T-helper 9 cell (primary cell): ENCODE measurements around the gene VEGFD.
"Not testable (repeated sequence)": the region's sequence is repeated elsewhere in the genome, so short reads cannot be mapped to it uniquely, and the experiment has no call there.

Source experiments
- DNase-seq: peaks from one replicate; pipeline ENCODE4 v3.0.0-alpha.2; 2020

VEGFD gene

DNA sequence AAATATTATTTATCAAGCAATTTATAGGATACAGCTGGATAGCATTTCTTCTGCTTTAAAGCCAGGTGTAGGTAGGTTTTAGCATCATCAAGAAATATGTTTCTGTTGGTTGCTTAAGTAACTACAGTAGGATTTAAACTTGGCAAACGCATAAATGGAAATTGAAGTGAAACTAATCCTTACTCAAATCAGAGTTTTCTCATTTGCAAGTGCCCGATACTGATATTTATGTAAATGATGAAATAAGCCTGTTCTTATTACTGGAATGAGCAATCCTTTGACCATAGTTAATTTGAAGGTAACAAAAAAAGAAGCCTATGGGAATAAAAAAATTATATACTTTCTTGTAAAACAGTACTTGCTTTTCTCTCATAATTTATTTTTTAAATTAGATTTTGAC lies 25.7 kb downstream of the VEGFD start:
- no peak for DNase-seq

DNA sequence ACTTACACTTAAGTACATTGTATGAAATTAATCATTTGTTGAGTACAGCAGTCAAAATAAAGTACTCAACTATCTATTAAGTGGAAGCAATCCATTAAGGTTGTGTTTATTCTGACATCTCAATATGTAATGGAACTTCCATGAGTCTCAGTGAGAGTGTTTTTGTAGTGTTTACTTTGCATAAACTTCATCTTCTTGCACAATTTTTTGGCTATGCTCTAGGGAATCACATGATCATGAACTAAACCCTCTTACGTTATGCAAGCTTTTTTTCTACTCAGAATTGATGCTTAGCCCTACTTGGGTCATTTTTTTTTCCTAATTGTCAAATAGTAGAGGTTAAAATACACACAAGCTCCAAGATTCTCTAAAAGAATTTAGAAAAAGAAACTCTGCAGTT lies 27.8 kb downstream of the VEGFD start:
- DNase-seq: no peak

DNA sequence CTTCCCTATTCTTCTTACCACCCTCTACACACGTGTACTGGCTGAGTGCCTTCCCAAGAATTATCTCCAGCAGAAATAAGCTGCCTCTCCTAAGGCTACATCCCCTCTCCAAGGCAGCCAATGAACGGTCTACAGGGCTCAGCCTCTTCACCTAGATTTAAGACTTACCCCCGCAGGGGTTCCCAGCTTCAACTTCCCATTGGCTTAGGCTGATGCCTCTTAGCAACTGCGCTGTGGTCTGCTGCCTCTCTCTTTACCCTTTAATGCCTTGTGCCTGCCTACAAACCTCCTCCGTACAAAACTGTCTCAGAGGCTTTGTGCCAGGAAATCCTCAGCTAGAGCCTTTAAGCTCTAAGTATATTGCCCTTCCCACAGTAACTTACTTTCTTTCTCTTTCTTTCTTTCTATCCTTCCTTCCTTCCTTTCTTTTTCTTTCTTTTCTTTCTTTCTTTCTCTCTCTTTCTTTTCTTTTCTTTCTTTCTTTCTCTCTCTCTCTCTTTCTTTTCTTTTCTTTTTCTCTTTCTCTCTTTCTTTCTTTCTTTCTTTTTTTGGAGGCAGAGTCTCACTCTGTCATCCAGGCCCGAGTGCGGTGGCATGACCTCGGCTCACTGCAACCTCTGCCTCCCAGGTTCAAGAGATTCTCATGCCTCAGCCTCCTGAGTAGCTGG lies 33.8 kb downstream of the VEGFD start:
- DNase-seq: no peak

DNA sequence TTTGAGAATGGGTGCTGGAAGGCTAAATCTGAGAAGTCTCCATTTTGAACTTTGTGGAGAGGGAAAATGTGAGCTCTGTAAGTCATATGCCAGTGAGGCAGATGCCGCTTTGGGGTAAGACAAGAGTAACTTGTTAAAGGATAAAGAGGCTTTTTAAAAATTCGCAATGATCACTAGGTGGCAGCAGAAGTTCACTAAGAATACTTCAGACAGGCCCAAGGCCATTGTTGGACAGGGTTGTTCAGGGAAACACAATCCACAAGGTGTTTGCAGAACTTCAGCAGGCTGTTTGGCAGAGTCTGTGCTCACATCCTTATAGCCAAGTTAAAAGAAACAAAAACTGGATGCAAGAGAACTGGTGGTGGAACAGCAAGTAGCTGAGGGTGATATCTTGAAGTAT lies 35.2 kb downstream of the VEGFD start:
- DNase-seq: no peak

DNA sequence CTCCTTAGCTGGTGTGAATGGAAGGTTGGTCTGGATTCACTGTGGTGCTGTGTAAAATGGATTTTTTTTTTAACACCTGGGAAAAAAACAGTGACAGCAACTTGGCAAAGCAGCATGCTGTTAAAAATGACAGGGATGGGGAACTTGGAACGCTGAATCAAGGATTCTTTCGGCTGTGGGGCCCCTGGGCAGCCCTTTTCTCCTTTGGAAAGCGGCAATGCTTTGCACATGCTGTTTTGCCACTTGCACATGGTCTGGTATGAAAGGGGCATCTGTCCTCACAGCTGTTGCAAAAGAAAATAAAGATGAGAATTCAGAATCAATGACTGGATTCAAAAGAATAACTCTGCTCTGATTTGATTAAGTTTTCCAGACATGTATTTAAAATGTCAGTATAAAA lies 38.2 kb downstream of the VEGFD start:
- no peak for DNase-seq

DNA sequence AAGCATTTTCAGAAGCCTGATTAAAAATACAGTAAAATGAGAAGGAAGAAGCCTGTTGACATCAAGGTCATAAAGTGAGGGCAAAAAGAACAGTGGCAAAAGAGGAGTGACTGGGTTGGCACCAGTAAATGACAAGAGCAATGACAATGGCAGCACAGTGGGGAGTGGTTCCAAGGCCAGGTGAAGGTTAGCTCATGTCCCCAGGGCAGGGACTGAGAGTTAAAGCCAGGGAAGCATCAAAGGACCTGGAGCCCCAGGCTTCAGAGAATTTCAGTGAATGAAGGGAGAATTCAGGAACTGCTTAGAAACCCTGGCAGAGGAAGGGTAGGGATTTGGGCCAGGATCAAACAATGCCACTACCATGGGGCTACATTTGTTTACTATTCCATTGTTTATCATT lies 40.1 kb downstream of the VEGFD start:
- no peak for DNase-seq

DNA sequence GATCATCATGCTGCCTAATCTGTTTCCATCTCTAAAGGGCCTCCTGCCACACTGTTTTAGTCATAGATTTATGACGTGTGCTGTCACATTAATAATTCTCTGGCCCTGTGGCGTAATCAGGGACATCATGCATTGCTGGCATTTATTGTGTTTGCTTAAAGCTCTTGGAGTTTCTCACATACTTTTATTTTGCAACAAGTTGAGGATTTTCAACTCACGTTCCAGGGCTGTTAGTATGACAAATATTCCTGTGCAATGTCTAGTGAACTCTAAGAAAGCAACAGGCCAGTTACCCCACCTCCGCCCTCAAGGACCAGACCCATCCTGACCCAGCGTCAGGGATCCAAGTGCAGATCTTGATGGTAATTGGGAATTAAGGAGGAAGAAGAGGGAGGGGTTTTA lies 41.1 kb downstream of the VEGFD start:
- DNase-seq: no peak

DNA sequence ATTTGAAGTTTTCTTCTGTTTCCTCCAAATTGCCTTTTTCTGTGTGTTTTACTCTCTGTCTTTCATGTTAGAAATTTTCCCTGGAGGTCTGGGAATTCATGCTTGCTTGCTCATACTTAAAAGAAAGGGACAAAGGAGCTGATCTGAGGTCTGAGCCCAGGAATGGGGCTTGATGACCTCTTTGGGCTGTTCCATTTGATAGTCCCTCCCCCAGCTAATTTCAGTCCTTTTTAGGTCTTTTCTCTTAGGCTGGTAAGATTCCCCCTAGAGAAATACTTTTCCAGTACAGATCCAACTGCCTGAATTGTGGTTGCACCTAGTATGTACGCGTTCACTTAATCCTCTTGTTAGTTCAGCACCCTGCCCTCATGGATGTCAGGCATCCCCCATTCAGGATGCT lies 43.3 kb downstream of the VEGFD start:
- no peak for DNase-seq

DNA sequence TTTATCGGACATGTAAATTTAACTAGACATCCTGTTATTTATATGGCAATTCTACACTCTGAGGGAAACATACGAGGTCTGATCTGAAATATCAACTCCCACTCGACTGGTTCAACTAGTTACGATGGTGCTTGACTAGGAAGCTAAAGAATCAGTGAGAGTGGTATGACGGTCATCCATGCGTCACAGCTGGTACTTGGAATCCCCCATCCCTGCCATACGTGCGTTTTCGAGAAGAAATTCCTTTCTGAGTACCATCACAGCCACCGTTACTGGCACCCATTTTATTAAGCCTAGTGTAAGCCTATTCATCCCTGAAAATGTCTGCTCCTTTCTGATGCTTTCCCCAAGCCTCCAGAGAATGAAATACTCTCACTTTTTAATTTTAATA lies 48.2 kb downstream of the VEGFD start:
- peak; percentile 31 for DNase-seq

DNA sequence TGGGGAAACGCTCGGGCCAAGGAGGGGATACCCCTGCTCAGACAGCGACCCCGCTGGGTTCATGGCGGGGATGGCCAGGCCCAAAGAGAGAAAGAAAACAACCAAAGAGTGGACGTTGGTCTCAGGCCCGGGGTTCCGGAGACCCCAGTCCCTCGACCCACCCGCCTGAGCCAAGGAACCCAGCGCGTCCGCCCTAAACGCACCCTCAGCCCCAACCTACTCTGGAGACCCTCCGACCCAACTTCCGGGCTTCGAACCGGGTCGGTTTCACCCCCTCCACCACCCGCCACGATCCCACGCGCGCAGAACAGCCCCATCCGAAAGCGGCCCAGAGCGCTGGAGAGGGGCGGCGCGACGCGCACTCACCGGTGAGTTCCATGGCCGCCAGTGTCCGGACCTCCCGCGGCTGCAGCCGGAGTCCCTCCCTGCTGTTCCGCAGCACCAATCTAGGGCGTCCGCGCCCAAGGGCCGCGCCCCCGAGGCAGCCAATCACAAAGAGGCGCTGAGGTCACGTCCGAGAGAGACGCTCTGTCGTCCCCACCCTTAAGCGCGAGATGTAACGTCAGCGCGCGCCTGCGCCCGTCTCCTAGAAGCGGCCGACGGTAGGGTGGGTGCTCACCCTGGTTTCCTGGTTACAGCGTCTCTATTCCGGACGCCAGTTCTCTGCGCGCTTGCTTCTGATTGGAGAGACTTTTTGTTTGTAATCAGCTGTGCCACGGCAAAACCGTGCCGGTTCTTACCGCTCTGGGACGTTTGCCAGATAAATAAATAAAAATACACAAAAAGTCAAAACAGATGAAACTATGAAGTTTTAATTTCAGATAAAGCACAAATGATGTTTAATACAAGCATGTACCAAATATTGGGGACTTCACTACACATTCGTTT lies 48.8 kb downstream of the VEGFD start, which contains the start of gene PIGA:
Gene PIGA (minus strand): TSS at position 389 of the 888 bp plus-strand sequence. CDS start 3,593 bp downstream, outside the sequence.
- DNase-seq: peak; percentile 81

DNA sequence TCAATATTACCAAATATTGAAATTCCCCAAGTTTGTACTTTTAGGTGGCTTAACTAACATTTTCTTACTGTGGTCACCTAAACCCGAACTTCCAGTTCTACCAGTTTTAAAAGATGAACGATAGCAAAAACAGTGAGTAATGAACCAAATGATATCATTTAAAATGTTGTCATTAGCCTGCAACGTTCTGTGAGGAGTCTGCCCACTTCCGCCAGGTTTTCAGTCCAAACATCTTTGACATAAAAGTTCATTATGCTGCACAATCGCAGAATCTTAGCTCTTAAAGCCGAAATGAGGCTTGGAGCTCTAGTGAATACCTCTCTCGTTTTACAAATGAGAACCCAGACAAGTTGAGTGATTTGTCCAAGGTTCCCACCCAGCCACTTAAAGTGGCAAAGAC lies 49.7 kb downstream of the VEGFD start:
- no peak for DNase-seq

DNA sequence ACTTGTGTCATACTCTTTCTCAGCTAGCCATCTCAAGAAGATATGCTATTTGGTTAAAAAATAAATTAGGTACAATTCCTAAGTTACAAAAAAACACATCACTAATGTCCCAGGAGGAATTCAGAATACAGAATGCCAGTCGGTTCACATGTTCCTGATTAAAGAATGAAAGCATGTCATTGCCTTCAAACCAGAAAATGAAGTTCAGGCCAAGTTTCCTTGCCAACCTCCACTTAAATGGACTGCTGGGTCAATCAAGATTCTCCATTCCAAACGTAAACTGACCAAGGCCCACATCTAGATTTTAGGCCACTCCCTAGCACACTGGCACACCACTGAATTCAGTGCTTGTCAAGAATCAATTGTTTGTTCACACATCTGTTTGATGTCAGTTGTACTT lies 55.4 kb downstream of the VEGFD start:
- DNase-seq: no peak

DNA sequence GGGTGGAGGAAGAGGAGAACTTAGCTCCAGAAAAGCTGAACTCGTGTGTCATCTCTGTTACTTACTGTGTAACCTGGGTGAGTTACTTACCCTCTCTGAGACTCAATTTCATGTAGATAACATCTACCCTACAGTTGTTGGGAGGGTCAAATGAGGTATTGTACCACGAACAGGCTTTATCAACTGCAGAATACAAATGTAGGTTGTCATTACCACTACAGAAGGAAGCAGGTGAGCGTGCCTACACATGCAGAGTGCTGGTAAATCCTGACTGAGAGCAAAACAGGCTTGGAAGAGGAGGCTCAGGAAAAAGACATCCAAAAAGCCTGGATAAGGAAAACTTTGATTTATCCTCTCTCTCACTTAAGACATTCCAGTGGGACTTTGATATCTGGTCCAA lies 56.1 kb downstream of the VEGFD start:
- DNase-seq: no peak

DNA sequence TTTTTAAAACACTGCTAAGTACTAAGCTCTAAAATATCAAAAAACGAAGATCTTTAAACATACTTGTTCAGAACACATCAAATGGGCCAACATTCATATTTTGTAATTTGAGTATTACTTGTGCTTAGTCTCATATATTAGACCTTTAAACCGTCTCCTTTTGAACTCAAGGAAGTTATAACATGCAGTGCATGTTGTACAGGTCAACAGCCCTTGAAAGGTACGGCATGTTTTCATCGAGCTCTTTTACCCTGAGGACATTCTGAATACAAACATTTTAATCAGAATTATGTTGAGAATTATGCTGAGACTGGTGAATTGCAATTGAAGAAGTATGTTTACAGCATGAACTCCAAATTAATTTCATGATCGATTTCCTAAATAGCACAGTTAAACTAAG lies 61.7 kb downstream of the VEGFD start:
- no peak for DNase-seq

DNA sequence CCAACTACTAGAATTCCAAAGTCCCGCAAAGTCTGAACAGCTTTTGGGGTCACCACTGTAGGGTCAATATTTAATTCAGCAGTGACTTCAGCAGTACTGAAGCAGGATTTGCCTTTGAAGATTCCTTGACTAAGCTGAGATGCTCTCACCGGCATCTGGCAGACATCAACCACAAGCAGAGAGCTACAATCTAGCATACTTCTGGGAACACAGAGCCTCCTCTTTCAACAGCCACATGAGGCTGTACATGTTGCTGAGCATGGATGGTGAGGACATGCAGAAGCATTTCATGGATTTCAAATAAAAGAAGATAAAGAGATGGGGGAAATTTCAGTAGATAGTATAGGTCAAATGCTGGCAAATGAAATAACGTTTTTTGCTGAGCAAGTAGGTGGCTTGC lies 62.1 kb downstream of the VEGFD start:
- no peak for DNase-seq

DNA sequence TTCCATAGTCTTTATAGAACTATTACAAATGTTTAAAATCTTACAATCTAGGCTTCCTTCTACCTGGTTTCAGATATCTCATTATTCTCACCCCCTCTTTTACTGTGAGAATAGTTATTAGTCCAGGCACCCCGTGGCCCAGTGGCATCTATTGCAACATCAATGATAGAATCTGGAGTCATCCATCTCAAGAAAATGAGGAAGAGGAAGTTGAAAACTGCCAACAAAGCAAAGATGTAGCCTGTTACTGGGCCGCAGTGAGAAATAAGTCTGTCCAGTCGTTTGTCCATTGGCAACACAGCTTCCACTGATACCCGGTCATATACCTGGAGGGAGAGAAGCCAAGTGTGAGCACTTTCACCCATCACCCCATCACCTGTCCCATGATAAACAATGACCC lies 62.8 kb downstream of the VEGFD start:
- DNase-seq: no peak

DNA sequence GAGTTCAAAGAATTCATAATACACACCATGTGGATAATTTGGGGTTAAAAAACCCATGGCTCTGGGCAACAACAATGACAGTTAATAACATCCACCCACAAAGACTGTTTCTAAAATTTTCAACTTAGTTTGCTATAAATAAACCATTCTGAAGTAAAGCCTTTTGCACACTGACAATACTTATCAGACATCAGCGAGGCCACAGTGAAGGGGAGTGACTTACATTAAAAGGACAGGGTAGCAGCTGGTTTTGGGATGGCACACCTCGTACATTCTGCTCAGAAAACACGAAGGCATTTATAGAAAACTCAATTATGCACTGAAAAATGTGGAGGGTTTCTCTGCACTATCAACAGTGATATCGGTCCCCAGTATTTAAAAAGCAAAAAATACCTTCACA lies 63.9 kb downstream of the VEGFD start:
- DNase-seq: no peak

DNA sequence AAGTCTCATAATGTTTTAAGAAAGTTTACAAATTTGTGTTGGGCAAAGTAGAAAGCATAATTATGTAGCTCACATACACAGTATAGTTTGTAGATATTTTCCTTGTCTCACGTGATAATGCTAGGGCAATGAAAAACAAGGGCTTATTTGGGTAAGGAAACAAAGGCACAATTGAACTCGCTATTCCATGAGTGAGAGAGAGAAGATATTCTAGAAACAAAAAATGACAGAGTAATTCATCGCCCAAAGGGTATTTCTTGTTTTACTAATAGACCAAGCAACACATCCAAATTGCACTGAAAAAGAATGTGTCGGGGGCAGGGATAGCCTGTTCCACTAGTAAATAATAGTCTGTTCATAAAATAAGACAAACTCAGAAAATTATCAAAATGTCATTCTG lies 65.1 kb downstream of the VEGFD start:
- DNase-seq: no peak

DNA sequence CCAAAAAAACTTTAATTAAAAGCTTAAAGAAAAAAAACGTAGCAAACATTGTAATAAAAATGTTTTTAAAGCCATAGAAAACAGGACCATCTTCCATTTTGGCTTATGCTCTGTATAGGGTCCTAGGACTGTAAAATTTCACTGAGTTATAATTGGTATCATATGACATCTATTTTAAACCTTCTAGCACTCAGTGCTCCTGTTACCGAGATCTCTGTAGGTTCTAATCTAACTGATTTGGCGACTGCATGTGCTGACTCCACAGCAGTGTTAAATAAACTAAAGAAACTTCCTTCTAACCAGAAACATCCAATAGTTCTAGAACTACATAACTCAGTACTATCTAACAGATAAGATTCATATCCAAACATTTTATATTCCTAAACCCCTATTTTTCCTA lies 68.7 kb downstream of the VEGFD start, which contains the start of gene ASB11:
Gene ASB11 (minus strand): TSS at position 132 of the 400 bp plus-strand sequence. CDS start 35 bp downstream, at position 97.
- no peak for DNase-seq

DNA sequence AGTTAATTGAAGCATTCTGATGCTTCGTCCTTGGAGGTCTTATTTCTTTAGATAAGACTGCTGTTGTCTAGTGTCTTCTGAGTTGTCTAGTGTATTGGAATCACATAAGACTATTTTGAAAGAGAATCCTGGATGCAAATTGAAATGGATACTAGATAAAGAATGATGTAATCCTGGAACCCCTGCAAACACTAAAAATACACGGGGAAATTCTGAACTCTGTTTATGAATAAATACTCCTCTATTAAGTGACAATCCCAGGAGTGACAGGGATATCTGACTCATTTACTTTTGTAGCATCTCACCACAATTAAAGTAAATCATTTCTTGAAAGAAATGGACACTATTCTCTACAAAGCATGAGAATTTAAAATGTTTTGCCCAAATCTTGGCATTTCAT lies 69.7 kb downstream of the VEGFD start:
- no peak for DNase-seq

DNA sequence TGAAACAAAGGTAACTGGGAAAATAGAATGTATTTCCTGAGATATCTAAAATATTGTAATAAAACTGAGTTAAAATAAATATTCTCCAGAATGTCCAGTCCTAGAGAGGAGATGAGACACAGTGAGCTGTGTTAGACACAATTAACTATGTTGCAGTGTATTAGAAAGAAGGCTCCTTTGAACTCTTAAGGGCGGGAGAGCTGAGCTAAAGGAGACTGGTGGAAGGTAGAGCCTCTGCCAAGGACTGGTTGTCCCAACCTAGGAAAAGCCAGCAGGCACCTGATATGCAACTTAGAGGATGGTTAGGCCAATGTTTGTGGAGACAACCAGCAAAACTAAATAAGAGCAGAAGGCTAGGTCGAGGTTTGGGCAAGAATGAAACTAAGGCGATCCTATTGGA lies 73.1 kb downstream of the VEGFD start:
- DNase-seq: no peak

DNA sequence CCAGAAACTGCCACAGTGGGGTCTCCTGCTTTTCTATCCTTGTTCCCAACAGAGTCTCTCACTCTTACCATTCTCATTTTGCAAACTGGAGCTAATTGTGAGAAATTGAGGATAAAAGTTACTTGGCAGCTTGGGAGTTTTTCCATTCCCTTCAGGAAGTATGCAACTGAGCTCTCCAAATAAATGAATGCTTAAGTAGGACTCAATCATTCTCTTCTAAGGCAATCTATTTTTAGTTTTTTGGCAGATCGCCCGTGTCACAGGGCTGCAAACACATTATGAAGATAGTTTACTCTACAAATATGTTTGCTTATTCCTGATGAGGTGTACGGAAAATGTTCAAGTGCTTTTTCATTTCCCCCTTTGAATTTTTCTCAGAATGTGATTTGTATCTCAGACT lies 74.1 kb downstream of the VEGFD start:
- DNase-seq: no peak

DNA sequence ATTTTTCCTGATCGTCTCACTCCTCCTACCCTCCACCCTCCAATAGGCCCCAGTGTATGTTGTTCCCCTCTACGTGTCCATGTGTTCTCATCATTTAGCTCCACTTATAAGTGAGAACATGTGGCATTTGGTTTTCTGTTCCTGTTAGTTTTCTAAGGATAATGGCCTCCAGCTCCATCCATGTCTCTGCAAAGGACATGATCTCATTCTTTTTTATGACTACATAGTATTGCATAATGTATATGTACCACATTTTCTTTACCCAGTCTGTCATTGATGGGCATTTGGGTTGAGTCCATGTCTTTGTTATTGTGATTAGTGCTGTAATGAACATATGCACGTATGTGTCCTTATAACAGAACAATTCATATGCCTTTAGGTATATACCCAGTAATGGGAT lies 78.3 kb downstream of the VEGFD start:
- not testable (repeated sequence) for DNase-seq

DNA sequence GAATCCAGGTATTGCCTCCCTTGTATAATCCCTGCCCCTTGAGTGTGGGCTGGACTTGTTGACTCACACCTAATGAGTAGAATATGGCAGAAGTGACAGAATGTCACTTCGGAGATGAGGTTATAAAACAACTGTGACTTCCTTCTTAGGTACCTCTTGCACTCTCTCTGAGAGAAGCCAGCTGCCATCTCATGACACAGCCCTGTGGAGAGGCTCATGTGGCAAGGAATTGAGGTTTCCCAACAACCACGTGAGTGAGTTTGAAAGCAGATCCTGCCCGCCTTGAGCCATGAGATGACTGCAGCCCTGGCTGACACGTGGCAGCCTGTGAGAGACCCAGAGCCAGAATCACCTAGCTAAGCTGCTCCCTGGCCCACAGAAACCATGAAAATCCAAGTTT lies 82.3 kb downstream of the VEGFD start:
- DNase-seq: no peak
